Smooth muscle cell (in vitro differentiated cells): ENCODE data around the gene CORO2B. TPM values are rescaled to one million over a fixed set of nuclear protein-coding genes. Genes with fewer than 3 reads are reported as not detected.

Experiments used
- DNase-seq: peaks from one replicate; lab custom pipeline; 2025; ENCODE audit not compliant: unreplicated experiment; lab: John Stamatoyannopoulos, UW
- H2AFZ ChIP-seq: fragments of 200-600 bp; sonication (generic); 2 replicates; pipeline ENCODE4 v1.6.0; 2016; ENCODE audit warnings: antibody characterized with exemption, low read depth, mild to moderate bottlenecking
- H3F3A ChIP-seq: fragments of 200-600 bp; sonication (generic); 2 replicates; pipeline ENCODE4 v1.6.0; 2017; ENCODE audit warnings: antibody characterized with exemption, low read depth
- H3K27ac ChIP-seq: fragments of 200-600 bp; sonication (generic); 2 replicates; pipeline ENCODE4 v1.5.1; 2016; ENCODE audit warnings: low read depth, mild to moderate bottlenecking
- H3K27me3 ChIP-seq: fragments of 200-600 bp; sonication (generic); 2 replicates; pipeline ENCODE4 v1.6.1; 2016; ENCODE audit warnings: low read depth, mild to moderate bottlenecking
- H3K36me3 ChIP-seq: fragments of 200-600 bp; sonication (generic); 2 replicates; pipeline ENCODE4 v1.5.1; 2016; ENCODE audit warnings: low read depth
- H3K4me1 ChIP-seq: fragments of 200-600 bp; sonication (generic); 2 replicates; pipeline ENCODE4 v1.5.1; 2016; ENCODE audit warnings: low read depth
- H3K4me2 ChIP-seq: fragments of 200-600 bp; sonication (generic); 2 replicates; pipeline ENCODE4 v1.6.0; 2016; ENCODE audit warnings: mild to moderate bottlenecking
- H3K4me3 ChIP-seq: fragments of 200-600 bp; sonication (generic); 2 replicates; pipeline ENCODE4 v1.5.1; 2016; ENCODE audit warnings: mild to moderate bottlenecking
- H3K79me2 ChIP-seq: fragments of 200-600 bp; sonication (generic); 2 replicates; pipeline ENCODE4 v1.6.0; 2016; ENCODE audit warnings: low read depth, mild to moderate bottlenecking
- H3K9ac ChIP-seq: fragments of 200-600 bp; sonication (generic); 2 replicates; pipeline ENCODE4 v1.6.0; 2016; ENCODE audit warnings: low read depth
- H3K9me3 ChIP-seq: fragments of 200-600 bp; sonication (generic); replicated peaks from 2 replicates; pipeline ENCODE4 v1.5.1; 2016; ENCODE audit warnings: low read depth
- H4K20me1 ChIP-seq: fragments of 200-600 bp; sonication (generic); 2 replicates; pipeline ENCODE4 v1.6.0; 2016; ENCODE audit warnings: low read depth
- WGBS: methylation state at CpG from one replicate; pipeline ENCODE4 v1.1.7; 2016; ENCODE audit warnings: low lambda C conversion rate; 5-methylcytosine and 5-hydroxymethylcytosine counted together
- polyA plus RNA-seq: library from polyadenylated mRNA; unstranded; fragments of >200 nt; fragmentation: Nextera tagmentation; extraction: Ambion mirVana; gene quantifications from 2 replicates; pipeline ENCODE4 v1.2.1, GENCODE V29; 2016
- total RNA-seq: library from RNA; depleted of rRNA; stranded (reverse); fragments of >200 nt; gene quantifications from 2 replicates; pipeline ENCODE4 v1.2.3, GENCODE V29; 2014
- TF ChIP-seq, protein P1 (sequence below): fragments of 200-600 bp; sonication (generic); IDR thresholded peaks from 2 replicates; pipeline ENCODE4 v1.5.1; 2017; ENCODE audit warnings: borderline replicate concordance, mild to moderate bottlenecking, antibody characterized with exemption; ENCODE audit not compliant: insufficient read depth, poor library complexity, severe bottlenecking

CORO2B gene
- total and polyA plus RNA-seq, 2 experiments from 2014 or later = 0.47 to 0.49 TPM

DNA sequence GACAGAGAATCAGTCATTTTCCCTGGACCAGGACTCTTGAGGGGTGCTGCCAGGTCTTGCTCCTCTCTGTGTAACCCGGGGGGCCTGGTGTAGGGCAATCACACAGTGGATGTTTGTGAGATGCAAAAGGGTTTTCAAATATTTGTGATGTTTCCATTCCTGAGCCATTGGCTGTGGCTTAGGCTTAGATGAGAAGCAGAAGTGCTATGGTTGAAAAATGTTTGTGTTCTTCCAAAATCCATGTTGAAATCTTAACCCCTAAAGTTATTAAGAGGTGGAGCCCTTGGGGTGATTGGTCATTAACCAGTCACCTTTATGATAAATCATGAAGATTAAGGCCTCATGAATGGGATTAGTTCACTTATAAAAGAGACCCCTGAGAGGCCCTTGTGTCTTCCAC lies 36.5 kb downstream of the CORO2B start:
- no peaks in the 10 kb centered on the region for H3F3A ChIP-seq
- H3K79me2 ChIP-seq = no peaks in the 10 kb centered on the region
- H3K4me2 ChIP-seq = no peak overlapping the region
- no peaks in the 10 kb centered on the region for H3K36me3 ChIP-seq
- no peaks in the 10 kb centered on the region for H3K27me3 ChIP-seq
- no peak overlapping the region for H2AFZ ChIP-seq
- H3K4me3 ChIP-seq = no peak overlapping the region
- WGBS = 95% methylated on average over 1 of the region's 1 CpG
- no peak overlapping the region for H3K27ac ChIP-seq
- no peak overlapping the region for H3K9ac ChIP-seq
- no peaks in the 10 kb centered on the region for H4K20me1 ChIP-seq
- no peak for DNase-seq
- peaks cover 10% of the 10 kb centered on the region for H3K4me1 ChIP-seq
- H3K9me3 ChIP-seq = no peaks in the 10 kb centered on the region
- TF ChIP-seq, protein P1, sequence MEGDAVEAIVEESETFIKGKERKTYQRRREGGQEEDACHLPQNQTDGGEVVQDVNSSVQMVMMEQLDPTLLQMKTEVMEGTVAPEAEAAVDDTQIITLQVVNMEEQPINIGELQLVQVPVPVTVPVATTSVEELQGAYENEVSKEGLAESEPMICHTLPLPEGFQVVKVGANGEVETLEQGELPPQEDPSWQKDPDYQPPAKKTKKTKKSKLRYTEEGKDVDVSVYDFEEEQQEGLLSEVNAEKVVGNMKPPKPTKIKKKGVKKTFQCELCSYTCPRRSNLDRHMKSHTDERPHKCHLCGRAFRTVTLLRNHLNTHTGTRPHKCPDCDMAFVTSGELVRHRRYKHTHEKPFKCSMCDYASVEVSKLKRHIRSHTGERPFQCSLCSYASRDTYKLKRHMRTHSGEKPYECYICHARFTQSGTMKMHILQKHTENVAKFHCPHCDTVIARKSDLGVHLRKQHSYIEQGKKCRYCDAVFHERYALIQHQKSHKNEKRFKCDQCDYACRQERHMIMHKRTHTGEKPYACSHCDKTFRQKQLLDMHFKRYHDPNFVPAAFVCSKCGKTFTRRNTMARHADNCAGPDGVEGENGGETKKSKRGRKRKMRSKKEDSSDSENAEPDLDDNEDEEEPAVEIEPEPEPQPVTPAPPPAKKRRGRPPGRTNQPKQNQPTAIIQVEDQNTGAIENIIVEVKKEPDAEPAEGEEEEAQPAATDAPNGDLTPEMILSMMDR = no peak

GRCh38 chr15:68615811-68616210 lies 37.0 kb downstream of the CORO2B start:
- H3K27me3 ChIP-seq = no peaks in the 10 kb centered on the region
- TF ChIP-seq, protein P1 = no peak
- WGBS = 96% methylated on average over 6 of the region's 6 CpGs
- peaks cover 10% of the 10 kb centered on the region for H3K4me1 ChIP-seq
- H3K4me3 ChIP-seq = no peak overlapping the region
- DNase-seq = no peak
- no peak overlapping the region for H3K4me2 ChIP-seq
- H2AFZ ChIP-seq = no peak overlapping the region
- no peaks in the 10 kb centered on the region for H3F3A ChIP-seq
- no peaks in the 10 kb centered on the region for H3K9me3 ChIP-seq
- H3K9ac ChIP-seq = no peak overlapping the region
- H4K20me1 ChIP-seq = no peaks in the 10 kb centered on the region
- H3K27ac ChIP-seq = no peak overlapping the region
- H3K36me3 ChIP-seq = no peaks in the 10 kb centered on the region
- H3K79me2 ChIP-seq = no peaks in the 10 kb centered on the region

DNA sequence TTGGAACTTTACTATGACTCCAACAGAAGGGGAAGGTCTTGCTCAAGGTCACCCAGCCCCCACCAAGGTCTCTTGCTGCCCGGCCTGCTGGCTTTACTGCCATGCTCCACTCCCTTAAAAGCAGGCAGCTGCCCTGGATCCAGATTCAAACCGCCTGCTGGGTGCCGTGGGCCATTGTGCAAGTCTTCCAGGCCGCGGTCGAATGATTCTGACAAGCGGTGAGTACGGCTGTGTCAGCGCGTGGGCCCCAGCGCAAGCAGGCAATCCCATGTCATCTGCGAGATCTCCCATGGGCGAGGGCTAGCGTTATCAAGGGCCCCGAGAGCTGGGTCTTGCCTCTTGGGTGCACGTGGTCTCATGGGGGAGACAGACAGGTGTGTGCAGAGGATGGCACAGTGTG lies 37.6 kb downstream of the CORO2B start:
- no peaks in the 10 kb centered on the region for H4K20me1 ChIP-seq
- DNase-seq = no peak
- H3K79me2 ChIP-seq = no peaks in the 10 kb centered on the region
- no peaks in the 10 kb centered on the region for H3K9me3 ChIP-seq
- TF ChIP-seq, protein P1 = no peak
- no peak overlapping the region for H3K9ac ChIP-seq
- WGBS = 91% methylated on average over 16 of the region's 16 CpGs
- H2AFZ ChIP-seq = no peak overlapping the region
- no peaks in the 10 kb centered on the region for H3K27me3 ChIP-seq
- no peak overlapping the region for H3K4me2 ChIP-seq
- no peaks in the 10 kb centered on the region for H3F3A ChIP-seq
- no peak overlapping the region for H3K4me3 ChIP-seq
- H3K27ac ChIP-seq = no peak overlapping the region
- no peaks in the 10 kb centered on the region for H3K36me3 ChIP-seq
- H3K4me1 ChIP-seq = peaks cover 10% of the 10 kb centered on the region

DNA sequence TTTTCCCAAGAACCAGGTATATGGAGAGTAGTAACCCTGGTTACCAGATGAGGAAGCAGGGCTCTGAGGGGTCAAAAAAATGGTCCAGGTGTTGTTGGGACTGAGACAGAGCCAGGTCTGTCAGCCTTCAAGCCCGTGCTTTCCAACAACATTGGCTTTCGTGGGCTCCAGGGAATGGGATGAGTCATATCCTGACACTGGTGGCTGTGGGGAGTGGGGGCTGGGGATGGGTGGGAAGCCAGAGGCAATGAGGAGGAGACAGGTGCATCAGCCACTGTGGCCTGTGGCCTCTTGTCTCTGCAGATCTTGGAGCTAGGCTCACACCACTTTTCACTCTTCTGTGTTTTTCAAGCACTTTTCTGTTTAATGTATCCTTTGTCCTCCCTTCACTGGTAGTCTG lies 38.2 kb downstream of the CORO2B start:
- no peaks in the 10 kb centered on the region for H3F3A ChIP-seq
- no peak overlapping the region for H2AFZ ChIP-seq
- no peaks in the 10 kb centered on the region for H3K9me3 ChIP-seq
- TF ChIP-seq, protein P1 = no peak
- H3K36me3 ChIP-seq = no peaks in the 10 kb centered on the region
- 13% methylated on average over 2 of the region's 2 CpGs for WGBS
- H3K4me2 ChIP-seq = no peak overlapping the region
- no peaks in the 10 kb centered on the region for H3K79me2 ChIP-seq
- H3K27ac ChIP-seq = no peak overlapping the region
- no peak for DNase-seq
- H3K27me3 ChIP-seq = no peaks in the 10 kb centered on the region
- H4K20me1 ChIP-seq = no peaks in the 10 kb centered on the region
- H3K9ac ChIP-seq = no peak overlapping the region
- H3K4me3 ChIP-seq = no peak overlapping the region
- H3K4me1 ChIP-seq = peaks cover 10% of the 10 kb centered on the region
